T-helper 22 cell (primary cell): ENCODE results near the gene LRP4.
"Not testable (repeated sequence)": the region's sequence is repeated elsewhere in the genome, so short reads cannot be mapped to it uniquely, and the experiment has no call there.

ENCODE experiments used
- DNase-seq: peaks from one replicate; pipeline ENCODE4 v3.0.0-alpha.2; 2020; ENCODE audit warnings: low read depth

The LRP4 gene, protein sequence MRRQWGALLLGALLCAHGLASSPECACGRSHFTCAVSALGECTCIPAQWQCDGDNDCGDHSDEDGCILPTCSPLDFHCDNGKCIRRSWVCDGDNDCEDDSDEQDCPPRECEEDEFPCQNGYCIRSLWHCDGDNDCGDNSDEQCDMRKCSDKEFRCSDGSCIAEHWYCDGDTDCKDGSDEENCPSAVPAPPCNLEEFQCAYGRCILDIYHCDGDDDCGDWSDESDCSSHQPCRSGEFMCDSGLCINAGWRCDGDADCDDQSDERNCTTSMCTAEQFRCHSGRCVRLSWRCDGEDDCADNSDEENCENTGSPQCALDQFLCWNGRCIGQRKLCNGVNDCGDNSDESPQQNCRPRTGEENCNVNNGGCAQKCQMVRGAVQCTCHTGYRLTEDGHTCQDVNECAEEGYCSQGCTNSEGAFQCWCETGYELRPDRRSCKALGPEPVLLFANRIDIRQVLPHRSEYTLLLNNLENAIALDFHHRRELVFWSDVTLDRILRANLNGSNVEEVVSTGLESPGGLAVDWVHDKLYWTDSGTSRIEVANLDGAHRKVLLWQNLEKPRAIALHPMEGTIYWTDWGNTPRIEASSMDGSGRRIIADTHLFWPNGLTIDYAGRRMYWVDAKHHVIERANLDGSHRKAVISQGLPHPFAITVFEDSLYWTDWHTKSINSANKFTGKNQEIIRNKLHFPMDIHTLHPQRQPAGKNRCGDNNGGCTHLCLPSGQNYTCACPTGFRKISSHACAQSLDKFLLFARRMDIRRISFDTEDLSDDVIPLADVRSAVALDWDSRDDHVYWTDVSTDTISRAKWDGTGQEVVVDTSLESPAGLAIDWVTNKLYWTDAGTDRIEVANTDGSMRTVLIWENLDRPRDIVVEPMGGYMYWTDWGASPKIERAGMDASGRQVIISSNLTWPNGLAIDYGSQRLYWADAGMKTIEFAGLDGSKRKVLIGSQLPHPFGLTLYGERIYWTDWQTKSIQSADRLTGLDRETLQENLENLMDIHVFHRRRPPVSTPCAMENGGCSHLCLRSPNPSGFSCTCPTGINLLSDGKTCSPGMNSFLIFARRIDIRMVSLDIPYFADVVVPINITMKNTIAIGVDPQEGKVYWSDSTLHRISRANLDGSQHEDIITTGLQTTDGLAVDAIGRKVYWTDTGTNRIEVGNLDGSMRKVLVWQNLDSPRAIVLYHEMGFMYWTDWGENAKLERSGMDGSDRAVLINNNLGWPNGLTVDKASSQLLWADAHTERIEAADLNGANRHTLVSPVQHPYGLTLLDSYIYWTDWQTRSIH (N-terminal part only)

DNA sequence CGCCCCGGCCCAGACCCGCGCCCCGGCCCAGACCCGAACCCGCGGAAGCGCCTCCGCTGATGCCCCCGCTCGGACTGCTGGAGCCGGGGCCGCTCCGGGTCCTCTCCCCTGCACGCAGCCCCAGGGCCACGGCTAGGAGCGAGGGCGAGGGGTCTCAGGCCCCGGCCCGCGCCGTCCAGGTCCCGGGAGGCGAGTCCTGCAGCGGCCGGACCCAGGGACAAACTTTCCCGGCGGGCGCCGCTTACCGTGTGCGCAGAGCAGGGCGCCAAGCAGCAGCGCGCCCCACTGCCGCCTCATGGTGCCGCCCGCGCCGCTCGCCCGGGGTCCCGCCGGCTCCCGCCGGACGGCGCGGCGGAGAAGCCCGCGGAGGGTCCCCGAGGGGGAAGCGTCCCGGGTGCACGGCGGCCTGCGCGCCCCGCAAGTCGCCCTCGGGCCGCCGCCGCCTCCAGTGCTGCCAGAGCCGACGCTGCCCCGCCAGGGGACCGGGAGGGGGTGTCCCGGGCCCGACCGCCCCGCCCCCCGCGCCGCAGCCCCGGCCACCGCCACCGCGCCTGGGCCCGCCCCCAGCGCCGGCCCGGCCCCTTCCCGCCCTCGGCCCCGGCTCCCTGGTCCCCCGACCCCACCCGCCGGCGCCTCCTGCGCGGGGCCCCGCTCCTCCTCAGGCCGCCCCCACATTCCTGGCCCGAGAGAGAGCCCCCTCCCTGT lies at the start of gene LRP4:
Gene LRP4 (minus strand): TSS at position 468 of the 705 bp plus-strand sequence. CDS start 171 bp downstream, at position 297.
- DNase-seq, result peak; percentile 10

DNA sequence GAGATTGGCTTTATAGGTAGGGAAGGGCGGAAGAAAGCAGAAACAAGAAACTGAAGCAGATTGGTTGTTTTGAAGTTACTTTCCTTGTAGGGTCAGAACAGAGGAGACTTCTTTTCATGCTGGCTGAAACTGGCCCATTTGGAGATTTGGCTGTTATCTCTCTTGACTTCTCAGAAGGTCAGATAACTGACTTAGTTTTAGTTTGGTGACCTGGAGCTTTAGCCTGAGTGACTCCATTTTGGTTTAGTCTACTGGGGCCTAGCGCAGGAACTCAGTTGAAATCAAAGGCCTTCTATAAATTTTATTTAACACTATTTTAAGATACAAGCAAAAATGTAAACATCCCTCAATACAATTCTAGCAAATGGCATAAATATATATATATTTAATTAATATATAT lies 49.6 kb upstream of the LRP4 start:
- DNase-seq, result no peak

GRCh38 chr11:46966773-46967172 lies 48.4 kb upstream of the LRP4 start:
- no peak for DNase-seq

GRCh38 chr11:46963844-46964243 lies 45.5 kb upstream of the LRP4 start:
- DNase-seq, result no peak

- DNase-seq, result not testable (repeated sequence)
Observed at GRCh38 chr11:46961886-46962285, 43.5 kb upstream of the LRP4 start.

DNA sequence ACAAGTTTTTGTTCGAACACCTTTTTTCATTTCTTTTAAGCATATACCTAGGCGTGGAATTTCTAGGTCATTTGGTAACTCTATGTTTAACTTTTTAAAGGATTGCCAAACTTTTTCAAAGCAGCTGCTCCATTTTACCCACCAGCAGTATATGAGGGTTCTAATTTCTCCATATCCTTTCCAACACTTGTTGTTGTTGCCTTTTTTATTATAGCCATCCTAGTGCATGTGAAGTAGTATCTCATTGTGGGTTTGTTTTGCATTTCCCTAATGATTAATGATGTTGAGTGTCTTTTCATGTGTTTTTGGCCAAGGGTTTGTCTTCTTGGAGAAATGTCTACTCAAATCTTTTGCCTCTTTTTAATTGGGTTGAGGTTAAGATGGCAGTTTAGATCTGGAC lies 42.7 kb upstream of the LRP4 start:
- DNase-seq, result no peak

- DNase-seq, result no peak
Observed at GRCh38 chr11:46958777-46959176, 40.4 kb upstream of the LRP4 start.

GRCh38 chr11:46953093-46953492 lies 34.7 kb upstream of the LRP4 start:
- DNase-seq, result no peak

DNA sequence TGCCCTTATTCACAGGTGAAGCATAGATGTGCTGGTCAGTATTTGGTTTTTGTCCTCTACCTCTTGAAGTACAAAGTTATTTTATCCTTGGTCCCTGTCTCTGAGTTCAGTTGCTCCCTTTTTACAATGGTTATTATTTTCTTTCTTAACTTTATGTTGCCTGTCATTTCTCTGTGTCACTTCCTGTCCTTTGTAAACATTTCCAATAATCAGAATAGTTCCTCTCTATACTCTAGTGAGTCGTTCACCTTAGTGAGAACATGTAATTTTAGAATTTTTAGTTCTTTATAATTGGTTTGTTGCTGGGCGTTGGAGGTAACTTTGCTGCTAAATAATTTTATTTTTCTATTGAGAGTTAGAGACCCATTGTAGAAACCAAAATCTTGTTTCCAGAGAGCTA lies 34.2 kb upstream of the LRP4 start:
- DNase-seq, result no peak

GRCh38 chr11:46951864-46952263 lies 33.5 kb upstream of the LRP4 start:
- DNase-seq, result no peak

GRCh38 chr11:46949297-46949696 lies 30.9 kb upstream of the LRP4 start:
- DNase-seq, result no peak

- no peak for DNase-seq
Observed at GRCh38 chr11:46948378-46949131, 30.2 kb upstream of the LRP4 start.

DNA sequence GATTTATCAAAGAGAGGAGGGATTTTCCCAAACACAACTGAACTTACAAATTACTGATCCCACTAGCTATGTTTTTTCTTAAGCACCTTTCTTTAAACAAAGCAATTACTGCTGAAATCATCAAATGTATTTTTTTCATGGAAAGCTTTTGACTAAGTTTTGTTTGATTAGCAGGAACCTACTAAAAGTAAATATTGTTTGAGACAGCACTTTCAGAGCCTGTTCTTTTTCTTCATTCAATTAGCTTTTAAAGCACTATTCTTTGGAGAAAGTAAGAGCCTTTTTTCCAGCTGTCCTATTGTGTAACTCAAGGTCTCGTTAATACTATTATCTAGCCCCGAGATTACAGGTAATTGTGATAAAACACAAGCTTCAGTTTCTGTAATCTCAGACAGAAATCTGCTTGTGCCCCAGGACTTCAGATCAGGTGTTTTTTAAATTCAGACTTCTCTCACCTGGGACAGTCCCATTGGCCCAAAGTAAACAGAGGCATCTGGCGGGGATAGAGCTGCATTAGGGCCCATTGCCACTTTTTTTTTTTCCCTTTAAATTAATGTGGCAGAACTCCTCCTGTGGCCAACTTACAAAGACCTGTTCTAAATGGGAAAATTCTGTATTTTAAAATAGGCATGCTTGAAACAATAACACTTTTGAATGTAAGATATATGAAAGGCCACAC lies 29.2 kb upstream of the LRP4 start:
- DNase-seq, result no peak

DNA sequence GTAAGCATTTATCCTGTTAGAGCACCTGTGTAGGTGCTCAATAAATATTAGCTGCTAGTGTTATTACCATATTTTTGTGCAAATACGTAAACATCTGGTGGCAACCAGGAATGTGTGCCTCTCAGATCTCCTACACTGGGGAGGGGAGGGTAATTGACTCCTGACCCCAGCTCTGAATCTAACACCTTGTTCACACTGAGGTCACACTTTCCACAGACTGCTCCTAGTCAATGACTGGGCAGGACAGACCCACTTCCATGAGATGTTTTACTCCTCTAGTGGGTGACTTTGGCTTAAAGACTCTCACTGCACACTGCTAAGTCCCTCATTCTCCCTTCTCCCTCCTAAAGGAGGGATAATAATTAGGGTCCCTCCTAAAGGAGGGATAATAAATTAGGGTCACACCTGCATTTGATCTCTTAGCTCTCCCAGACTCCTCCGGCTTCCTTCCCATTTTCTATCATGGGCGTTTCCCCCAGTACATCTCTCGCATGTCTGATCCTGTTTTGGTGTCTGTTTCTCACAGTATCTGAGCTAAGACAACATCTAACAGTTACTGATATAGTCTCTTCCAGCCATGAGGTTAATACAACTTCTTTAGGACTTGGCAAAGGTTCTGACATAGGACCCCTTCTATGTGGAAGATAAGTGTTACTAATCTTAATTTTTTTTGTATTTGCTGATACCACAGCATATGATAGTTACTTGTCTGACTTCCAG lies 26.2 kb upstream of the LRP4 start:
- DNase-seq, result no peak

DNA sequence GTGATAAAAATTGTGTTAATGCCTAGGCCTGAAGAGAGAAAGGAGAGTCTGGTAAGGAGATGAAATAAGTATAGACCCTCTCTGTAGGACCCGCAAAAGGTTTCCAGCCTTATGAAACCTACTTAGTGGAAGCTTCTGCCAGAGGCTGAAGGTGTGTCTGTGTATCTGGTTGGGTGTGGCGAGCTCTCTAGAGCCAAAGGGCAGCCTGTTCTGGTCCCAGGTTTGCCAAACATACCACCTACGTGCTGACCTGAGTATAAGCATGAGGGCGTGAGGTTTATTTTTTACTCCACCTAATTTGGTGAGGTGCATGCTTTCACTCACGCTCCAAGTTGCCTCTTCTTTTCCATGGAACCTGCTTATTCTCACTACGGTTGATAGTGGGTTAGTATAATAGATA lies 23.8 kb upstream of the LRP4 start:
- no peak for DNase-seq

DNA sequence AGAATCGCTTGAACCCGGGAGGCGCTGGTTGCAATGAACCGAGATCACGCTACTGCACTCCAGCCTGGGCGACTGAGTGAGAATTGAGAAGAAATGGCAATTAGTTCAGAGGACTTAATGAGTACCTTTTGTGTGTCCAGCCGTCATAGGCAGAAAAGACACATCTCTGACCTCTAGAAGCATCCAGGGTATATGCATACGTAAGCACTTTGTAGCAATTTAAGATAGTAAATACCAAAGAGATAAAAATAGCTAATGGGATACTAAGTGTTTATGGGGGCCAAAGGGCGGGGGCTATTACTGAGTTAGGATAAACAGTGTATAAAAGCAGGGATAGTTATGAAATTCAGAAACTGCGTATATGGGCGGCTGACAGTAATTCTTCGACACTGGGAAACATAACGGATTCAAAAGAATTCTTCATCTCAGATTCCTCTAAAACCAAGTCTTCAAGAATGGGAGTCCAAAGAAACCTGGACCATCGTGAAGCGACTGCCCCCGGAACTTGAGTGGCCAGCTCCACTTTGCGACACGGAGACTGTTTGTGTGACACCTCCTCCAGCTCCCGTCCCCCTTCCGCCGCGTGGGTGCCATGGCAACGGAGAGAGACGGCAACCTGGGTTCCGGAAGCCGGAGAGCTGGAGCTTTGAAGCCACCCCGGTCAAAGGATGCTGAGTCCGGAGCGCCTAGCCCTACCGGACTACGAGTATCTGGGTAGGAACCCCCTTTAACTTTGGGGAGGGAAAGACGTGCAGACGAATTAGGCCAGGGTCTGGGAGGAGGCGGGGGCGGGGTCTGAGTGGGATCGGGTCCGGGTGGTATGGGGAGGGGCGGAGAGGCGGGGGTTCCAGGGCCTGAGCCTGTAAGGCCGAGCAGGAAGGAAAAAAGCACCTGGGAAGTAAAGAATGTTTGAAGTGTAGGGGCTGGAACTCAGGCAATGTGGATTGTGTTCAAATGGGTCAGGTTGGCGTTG lies 18.1 kb upstream of the LRP4 start, which contains the start of gene CSTPP1:
Gene CSTPP1 (plus strand): TSS at position 624 of the 973 bp plus-strand sequence. CDS start 45 bp downstream, at position 669.
- peak; percentile 80 for DNase-seq

DNA sequence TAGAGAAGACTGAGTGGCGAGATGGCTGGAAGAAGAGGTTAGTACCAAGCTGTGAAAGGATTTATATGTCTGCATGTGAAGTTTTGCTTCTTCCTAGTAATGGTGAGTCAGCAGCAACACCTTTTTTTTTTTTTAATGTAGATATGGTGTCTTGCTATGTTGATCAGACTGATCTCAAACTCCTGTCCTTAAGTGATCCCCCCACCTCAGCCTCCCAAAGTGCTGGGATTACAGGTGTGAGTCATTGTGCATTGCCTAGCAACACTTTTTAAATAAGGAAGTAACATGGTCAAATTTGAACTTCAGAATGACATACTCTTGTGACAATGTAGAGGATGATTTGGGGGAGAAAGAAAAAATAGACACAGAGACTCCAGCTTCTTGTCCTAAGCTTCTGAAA lies 11.7 kb upstream of the LRP4 start:
- no peak for DNase-seq

GRCh38 chr11:46928701-46929100 lies 10.4 kb upstream of the LRP4 start:
- DNase-seq, result not testable (repeated sequence)
